ENCODE measurements around the gene MBD3L1.

MBD3L1 gene

DNA sequence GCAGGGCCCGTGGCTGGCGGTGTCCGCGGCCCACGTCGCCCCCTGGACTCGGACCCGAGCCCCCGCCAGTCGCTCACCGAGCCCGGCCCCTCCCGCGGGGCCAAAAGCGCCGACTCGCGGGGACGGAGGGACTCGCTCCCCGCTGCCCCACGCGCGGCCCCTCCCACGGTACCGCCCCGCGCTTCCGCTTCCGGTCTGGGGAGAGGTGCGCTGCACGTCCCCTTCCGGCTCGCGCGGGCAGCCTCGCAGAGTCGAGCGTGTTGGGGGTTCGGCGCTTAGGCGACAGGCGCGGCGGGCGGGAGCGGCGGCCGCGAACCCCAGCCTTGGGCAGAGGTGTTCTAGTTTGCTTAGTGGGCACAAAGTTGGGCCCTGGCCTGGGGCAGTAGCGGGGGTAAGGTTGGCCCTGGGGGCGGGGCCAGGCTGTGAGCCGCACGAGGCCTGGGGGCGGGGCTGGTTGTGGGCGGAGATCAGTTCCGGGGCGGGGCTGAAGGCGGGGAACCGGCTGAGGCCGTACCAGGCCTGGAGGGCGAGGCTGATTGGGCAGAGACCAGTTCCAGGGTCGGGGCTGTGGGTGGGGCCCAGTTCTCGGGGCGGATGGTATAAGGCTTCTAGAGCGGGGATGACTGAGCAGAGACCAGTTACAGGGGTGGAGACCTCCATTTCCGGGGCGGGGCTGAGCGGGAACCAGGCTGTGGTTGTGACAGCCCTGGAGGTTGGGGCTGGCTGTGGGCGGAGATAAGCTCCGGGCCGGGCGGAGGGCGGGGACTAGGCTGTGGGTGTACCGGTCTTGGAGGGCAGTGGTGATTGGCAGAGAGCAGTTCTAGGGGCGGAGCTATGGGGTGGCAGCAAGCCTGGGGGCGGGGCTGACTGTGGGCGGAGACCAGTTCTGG is at the start of gene MBD3L1, which contains the start of gene ZNF558:
Gene MBD3L1, plus strand, starts transcription at position 246 of the 890 bp plus-strand sequence. CDS start 10,302 bp downstream, outside the sequence.
Gene ZNF558, minus strand, starts transcription at position 173 of the 890 bp plus-strand sequence. CDS start 9,645 bp downstream, outside the sequence.
- DNase-seq (ENCODE audit: low read depth): peak; percentile 80

DNA sequence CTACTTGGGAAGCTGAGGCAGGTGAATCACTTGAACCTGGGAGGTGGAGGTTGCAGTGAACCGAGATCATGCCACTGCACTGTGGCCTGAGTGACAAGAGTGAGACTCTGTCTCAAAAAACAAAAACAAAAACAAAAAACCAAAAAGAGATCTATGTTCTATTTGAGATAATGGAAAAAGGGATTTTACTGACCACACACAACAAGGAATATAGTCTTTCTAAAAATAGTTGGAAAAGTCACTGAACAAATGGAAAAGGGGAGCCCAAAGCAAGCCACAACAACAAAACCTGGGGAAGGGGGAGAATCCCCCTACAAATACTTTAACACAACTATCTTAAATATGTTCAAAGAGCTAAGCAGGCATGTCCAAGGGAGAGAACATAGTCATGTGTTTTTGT is 37.4 kb upstream of the MBD3L1 start:
- DNase-seq (ENCODE audit: low read depth): no peak

DNA sequence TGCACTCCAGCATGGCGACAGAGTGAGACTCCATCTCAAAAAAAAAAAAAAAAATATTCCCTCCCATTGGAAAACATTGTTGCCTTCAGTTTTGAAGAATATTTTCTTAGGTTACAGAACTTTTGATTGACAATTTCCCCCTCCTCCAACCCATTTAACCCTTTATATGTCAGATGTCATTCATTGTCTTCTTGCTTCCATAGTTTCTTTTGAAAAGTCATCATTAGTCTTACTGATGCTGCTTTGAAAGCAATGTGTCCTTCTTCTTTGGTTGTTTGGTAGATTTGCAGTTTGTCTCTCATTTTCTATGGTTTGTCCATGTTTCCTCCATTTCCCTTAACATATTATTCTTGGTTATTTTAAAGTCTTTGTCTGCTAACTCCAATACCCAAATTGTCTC is 25.5 kb upstream of the MBD3L1 start:
- DNase-seq (ENCODE audit: low read depth): no peak

DNA sequence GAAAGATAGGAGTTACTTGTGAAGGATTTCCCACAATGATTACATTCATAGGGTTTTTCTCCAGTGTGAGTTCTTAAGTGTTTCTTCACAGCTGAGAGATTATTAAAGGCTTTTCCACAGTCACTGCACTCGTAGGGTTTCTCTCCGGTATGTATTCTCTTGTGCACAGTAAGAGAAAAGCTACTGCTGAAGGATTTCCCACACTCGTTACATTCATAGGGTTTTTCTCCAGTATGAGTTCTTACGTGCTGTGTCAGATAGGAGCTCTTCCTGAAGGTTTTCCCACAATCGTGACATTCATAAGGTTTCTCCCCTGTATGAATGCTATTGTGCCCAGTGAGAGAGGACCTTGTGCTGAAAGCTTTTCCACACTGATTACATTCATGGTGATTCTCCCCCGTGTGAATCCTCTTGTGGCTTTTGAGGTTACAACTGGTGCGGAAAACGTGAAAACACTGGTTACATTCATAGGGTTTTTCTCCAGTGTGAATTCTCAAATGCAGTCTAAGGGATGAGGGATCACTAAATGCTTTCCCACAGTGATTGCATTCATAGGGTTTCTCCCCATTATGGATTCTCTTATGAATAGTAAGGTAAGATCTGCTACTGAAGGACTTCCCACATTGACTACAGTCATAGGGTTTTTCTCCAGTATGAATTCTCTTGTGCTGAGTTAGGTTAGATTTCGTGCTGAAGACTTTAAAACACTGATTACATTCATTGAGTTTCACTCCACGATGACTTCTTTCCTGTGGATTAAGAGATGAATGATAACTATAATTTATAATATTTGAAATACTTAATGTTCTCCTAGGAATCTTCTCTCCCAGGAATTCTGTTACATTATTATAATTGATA is 20.6 kb upstream of the MBD3L1 start:
- DNase-seq (ENCODE audit: low read depth): no peak

DNA sequence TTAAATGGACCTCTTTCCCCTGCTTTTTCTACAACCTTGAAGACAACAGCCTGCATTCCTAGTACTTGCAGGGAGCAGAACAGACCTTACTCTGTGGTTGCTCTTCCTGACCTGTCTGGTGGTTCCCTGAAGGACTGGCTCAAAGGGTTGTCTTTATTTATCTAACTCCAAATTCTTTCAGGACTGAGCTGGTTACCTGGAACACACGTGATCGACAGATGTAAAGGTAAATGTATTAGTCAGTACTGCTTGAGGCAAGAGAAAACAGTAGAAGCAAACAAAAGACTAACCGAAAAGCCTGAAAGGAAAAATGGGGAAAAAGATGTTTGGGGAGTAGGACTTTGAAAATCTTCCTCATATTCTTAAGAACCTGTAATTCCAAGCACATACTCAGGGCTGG is 18.0 kb upstream of the MBD3L1 start:
- no peak for DNase-seq (ENCODE audit: low read depth)

DNA sequence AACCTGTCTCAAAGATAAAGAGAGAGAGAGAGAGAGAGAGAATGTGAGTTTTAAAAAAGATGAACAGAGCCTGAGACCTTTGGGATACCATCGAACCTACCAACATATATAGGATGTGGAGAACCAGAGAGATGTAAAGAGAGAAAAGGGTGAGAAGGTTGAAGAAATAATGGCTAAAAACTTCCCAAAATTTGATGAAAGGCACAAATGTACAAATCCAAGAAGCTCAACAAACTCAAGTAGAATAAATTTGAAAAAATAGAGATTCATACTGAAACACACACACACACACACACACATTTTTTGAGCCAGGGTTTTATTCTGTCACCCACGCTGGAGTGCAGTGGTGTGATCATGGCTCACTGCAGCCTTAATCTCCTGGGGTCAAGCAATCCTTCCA is 16.4 kb upstream of the MBD3L1 start:
- DNase-seq (ENCODE audit: low read depth): no peak

DNA sequence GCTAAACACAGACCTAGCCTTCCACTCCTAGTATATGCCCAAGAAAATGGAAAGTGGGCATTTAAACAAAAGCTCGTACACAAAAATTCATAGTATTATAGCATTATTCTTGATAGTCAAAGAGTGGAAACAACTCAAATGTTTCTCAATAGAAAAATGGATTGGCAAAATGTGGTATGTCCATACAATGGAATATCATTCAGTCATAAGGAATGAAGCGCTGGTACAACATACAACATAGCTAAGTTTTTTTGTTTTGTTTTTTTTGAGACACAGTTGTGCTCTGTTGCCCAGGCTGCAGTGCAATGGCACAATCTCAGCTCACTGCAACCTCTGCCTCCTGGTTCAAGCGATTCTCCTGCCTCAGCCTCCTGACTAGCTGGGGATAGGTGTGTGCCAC is 11.9 kb upstream of the MBD3L1 start:
- DNase-seq (ENCODE audit: low read depth): no peak

DNA sequence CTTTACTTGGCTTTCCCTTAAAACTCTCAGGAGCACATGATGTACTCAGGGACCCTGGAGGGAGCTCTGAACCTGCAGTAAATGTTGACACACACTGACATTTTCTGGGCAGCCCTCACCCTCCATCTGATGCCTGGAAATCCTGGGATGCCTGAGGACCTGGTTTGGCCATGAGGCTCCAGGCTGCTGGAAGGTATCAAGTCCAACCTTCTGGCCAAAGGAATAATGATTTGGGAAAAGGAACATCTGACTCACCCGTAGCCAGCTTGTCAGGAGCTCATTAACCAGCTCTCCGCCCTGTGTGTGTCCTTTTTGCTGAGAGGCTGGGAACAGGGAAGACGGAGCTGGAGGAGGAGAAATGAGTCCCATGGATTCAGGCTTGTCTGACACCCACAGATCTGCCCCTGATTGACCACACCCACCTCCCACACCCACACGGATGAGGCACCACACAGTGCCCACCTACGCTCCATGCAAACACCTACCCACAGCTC is 10.4 kb upstream of the MBD3L1 start:
- DNase-seq (ENCODE audit: low read depth): no peak

DNA sequence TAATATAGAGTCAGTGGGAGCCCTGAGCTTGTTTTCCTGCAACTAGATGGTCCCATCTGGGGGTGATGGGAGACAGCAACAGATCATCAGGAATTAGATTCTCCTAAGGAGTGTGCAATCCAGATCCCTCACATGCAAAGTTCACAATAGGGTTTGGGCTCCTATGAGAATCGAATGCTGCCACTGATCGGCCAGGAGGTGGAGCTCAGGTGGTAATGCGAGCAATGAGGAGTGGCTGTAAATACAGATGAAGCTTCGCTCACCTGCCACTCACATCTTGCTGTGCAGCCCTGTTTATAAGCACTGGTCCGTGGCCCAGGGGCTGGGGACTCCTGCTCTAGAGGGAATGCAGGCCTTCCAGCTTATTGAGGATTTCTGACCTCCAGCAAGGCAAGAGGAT is 5.8 kb upstream of the MBD3L1 start:
- no peak for DNase-seq (ENCODE audit: low read depth)

DNA sequence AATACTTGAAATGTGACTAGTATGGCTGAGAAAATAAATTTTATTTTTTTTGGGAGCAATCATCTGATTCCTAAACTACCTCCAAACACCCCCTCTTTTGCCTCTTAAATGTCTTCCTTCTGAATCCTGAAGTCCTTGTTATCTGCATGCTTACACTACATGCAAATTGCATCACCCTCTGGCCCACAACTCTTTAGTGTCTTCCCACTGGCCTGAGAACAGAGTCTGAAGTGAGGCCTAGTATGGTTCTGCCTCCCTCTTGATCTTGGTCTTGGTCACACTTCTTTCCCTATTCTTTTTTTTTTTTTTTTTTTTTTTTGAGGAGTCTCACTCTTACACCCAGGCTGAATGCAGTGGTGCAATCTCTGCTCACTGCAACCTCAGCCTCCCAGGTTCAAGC is 4.9 kb upstream of the MBD3L1 start:
- DNase-seq (ENCODE audit: low read depth): no peak

DNA sequence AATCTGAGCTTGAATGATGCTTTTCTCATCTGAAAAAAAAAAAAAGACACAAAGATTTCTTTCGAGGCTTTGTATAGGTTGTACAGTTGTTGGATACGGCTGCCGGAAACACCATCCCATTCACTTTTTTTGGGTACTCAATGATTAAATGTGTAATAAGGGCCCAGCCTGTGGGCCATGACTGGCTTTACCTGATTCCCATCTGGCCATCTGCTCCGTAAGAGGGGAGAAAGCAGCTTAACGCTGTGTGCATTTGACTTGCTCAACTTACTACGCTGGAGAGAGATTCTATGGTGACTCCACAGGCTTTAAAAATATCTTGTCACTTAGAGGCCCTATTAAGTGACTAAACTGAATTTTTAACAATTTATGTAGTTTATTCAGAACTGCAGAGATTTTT is 804 bp upstream of the MBD3L1 start:
- no peak for DNase-seq (ENCODE audit: low read depth)

DNA sequence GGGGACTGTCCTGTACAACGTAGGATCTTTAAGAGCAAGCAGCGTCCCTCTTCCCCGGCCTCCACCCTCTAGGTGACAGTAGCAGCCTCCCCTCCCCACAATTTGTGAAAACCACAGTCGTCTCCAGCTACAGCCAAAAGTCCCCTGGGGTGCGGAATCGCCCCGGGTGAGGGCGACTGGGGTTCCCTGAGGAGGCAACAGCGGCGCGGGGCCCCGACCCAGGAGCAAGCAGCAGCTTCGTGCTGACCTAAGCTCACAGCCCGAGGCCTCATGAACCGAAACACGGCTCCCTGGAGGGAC is 395 bp upstream of the MBD3L1 start:
- DNase-seq (ENCODE audit: low read depth): no peak

DNA sequence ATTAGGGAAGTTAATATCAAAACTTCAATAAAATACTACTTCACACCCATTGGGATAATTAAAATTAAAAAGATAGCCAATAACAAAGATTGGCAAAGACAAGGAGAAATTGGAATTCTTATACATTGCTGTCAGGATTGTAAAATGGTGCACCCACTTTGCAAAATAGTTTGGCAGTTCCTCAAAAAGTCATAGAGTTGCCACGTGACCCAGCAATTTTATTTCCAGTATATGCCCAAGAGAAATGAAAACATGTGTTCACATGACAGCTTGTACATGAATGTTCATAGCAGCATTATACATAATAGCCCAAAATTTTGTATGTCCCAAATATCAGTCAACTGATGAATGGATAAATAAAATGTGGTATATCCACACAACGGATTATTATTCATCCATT is 3.3 kb downstream of the MBD3L1 start:
- no peak for DNase-seq (ENCODE audit: low read depth)

DNA sequence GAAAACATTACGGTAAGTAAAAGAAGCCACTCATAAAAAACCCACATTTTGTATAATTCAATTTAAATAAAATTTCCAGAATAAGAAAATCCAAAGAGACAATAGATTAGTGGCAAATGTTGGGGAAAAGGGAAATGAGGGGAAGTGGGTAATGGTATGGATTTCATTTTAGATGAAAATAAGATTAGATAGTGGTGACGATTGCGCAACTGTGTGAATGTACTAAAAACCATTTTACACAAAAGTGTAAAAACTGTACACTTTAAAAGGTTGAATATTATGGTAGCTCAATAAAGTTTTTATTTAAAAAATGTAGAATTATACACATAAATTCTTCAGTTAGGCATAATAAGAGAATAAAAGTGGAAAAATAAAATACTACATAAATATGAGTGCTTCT is 3.7 kb downstream of the MBD3L1 start:
- DNase-seq (ENCODE audit: low read depth): no peak

DNA sequence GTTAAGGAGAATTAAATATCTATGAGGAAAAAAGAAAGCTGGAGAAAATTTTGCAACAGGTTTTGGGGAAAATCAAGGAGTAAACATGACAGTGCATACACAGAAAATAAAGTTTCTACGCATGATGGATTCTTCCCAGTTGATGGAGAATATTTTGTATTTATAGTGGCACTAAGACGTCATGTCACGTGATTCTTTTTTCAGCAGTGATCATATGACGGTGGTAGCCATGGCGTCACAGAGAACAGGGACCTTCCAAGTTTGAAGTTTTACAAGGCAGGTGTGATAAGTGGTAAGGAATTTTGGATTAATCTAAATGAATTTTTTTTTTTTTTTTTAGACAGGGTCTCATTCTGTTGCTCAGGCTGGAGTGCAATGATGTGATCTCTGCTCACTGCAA is 8.5 kb downstream of the MBD3L1 start:
- DNase-seq (ENCODE audit: low read depth): no peak

DNA sequence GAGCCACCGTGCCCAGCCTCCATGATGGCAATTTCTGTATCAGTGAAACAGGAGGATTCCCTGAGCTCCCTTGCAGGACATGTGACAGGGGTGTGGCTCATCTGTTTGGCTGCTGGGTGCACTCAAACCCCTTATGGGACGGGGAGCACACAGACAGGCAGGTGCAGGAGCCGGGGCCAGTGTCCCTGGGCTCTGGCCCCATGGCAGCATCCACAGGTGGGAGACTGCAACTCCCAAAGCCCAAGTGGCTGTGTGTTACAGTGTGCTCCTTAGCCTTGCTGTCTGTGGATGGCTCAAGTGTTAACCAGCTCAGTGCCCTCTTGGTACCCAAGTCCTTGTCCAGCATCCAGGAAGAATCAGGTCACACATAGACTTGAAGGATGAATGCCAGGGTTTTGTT is 14.6 kb downstream of the MBD3L1 start:
- no peak for DNase-seq (ENCODE audit: low read depth)

DNA sequence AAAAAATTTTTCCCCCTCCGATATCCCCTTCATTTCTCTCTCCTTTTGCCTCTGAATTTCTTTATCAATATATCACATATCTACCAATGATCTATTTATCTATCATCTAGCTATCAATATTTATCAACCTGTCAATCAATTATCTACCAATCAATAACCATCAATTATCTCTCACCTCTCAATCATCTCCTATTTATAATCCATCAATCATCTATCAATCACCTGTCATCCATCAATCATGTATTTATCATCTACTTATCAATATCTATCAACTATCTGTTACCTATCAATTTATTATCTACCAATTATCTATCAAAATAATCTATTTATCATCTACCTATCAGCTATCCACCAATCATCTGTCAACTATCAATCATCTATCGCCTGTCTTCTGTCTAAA is 17.1 kb downstream of the MBD3L1 start:
- DNase-seq (ENCODE audit: low read depth): no peak

DNA sequence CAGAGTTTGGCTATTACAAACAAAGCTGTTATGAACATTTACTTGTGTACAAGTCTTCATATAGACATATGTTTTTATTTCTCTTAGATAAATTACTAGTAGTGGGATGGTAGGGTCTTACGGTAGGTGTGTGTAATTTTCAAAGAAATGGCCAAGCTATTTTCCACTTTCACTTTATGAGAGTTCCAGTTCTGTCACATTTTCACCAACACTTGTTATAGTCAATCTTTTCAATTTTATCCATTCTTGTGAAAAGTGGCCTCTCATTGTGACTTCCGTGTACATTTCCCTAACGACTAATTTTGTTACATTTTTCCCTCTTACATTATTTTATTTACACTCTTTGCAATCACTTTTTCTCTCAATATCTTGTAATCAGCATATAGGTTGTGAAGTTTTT is 18.3 kb downstream of the MBD3L1 start:
- DNase-seq (ENCODE audit: low read depth): no peak

DNA sequence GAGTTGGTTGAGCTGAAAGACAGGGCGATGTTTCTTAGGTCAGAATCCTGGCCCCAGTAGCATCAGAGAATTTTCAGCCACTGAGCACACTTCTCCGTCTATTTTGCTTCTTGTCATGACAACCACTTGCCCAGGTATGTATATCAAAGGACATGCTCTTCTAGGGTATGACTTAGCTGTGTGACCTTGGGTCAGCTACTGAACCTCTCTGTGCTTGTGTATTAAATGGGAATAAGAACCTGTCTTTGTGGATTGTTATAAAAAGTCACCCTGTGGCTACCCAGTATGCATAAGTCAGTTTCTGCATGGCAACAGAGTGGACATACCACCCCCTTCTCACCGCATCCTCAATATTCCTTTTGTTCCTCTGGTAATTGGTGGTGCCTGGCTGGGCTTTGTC is 26.1 kb downstream of the MBD3L1 start:
- no peak for DNase-seq (ENCODE audit: low read depth)

DNA sequence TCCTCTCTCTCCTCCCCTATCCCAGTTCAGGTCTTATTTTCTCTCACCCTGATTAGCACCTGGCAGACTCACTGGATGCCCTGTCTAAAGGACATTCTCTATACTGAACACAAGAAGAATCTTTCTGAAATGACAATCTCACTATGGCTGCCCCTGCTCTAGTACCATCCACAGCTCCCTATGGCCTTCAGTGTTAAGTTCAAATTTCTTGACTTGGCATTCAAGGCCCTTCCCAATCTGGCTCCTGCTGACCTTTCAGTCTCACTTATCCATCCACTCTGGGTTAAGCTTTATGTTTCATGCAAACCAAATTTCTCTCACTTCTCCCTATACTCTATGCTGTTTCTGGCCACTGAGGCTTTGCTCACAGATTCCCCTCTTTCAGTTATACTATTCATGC is 34.2 kb downstream of the MBD3L1 start:
- no peak for DNase-seq (ENCODE audit: low read depth)

DNA sequence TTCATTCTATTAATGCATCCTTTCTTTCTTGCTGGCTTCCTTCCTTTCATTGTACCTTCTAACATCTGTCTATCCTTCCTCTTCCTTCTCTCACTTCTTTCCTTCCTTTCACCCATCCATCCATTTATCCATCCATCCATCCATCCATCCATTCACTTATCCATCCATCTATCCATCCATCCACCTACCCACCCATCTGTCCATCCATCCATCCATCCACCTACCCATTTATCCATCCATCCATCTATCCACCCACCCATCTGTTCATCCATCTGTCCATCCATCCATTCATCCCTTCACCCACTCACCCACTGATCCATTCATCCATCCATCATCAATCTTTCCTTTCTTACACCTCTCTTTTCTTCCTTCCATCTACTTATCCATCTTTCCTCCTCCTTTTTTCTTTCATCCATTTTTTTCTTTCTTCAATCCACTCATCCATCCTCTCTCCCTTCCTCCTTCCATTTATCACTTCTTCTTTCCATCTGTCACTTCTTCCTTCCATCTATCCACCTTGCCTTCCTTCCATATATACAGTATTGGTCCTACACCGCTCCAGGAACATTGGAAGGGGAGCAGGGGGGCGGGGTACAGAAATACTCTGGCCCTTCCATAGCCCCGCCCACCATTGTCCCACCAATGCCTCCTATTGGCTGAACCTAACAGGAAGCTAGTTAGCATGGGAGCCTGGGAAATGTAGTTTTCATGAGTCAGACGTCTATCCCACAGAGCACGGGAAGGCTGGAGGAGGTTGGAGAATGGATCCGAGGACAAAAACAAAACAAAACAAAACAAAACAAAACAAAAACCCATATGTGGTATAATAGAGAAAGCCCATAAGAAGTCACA is 45.9 kb downstream of the MBD3L1 start:
- DNase-seq (ENCODE audit: low read depth): no peak

DNA sequence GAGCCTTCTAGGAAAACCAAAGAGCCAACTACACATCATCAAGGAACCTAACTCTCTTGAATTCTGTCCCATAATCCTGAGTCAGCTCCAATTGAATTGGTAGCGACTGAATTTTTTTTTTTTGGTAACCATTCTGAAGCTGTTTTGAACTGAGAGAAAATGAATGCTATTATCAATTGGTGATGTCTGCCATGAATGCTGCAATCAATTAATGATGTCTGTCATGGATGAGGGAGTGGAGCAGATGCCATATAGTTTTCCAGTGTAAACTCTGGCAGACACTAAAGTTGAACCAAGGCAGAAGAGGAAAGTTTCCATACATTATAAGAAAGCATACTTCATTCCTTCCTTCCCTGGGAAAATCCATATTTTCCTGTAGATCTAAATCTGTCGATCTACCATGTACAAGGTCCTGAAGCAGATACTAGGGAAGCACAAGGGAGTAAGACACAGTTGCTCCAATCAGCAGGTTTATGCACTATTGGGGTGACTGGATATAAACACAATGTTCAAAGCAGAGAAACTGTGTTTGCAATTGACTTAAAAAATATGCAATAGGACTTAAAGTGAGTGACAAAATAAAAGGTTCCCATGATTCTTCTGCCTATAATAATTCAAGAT is 48.8 kb downstream of the MBD3L1 start:
- DNase-seq (ENCODE audit: low read depth): no peak

Measured in HS-5 (cell line).